HG02610 (cell line): Measurements from ENCODE around the gene ZNF670.
"Not testable (repeated sequence)": the region's sequence is repeated elsewhere in the genome, so short reads cannot be mapped to it uniquely, and the experiment has no call there.

Source experiments
- ATAC-seq: cut with Tn5 transposase; IDR thresholded peaks from one replicate; pipeline ENCODE4 v1.9.1; 2021; ENCODE audit warnings: mild to moderate bottlenecking, moderate library complexity; ENCODE audit not compliant: unreplicated experiment

ZNF670 gene

DNA sequence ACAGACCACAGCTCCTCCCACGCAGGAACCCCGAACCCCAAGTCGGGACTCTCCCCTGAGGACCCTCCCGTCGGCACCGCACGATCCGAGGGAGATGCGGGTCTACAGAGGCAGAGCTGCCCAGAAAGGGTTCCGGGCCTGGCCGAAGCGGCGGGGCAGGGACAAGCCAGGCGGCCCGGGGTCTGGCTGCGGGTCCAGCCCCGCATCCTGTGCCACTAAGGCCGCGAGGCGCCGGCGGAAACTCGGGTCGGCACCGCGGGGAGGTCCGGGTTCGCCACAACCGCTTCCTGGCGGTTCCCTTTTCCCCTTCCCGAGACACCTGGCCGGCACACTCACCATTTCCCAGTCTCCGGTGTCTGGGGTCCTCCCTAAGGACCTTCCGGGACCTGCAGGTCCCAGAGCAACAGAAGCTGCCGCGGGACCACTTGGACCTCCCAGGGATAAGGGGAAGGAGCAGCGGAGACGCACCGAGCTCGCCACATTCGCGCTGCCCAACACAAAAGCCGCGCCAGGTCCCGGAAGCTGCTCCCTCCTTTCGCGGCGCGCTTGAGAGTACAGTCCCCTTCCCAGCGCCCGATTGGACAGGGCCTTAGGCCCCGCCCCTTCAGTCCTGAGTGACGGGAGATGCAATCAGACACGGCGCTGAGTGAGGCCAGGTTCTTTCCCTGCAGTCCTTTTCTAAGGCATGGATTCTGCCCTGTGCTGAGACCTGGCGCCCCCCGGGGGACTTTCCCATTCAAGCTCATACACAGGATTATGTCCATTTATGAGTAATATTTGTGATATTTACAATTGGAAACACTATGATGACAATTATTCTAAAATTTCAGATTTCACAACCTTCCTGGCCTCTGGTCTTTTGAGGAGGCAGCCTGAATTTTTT, at the start of gene ZNF670:
TSS of gene ZNF670 (minus strand) at position 554 of the 883 bp plus-strand sequence. CDS start at position 339, 215 bp downstream.
- peak; percentile 100 for ATAC-seq

- not testable (repeated sequence) for ATAC-seq
Observed at GRCh38 chr1:247127519-247128282, 49.1 kb upstream of the ZNF670 start.

DNA sequence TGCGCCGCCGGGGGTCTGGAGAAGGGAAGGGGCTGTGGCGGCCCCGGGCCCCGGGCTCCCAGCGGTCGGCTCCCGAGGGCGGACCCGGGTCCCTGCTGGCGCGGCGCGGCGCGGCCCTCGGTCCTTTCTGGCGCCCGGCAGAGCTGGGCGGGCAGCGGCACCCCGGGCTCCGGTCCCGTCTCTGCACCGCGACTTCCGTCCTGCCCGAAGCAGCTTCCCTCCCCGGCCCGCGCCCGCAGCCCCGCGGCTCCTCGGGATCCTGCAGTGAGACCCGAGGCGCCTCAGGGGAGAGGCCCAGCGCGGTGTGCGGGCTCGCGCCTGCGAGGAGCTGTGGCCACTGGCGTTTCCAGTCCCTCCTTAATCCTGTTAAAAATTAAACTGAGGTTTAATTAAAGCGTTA, 48.0 kb upstream of the ZNF670 start:
- ATAC-seq, result peak; percentile 53

GRCh38 chr1:247126166-247126565, 47.6 kb upstream of the ZNF670 start:
- ATAC-seq, result peak; percentile 99

DNA sequence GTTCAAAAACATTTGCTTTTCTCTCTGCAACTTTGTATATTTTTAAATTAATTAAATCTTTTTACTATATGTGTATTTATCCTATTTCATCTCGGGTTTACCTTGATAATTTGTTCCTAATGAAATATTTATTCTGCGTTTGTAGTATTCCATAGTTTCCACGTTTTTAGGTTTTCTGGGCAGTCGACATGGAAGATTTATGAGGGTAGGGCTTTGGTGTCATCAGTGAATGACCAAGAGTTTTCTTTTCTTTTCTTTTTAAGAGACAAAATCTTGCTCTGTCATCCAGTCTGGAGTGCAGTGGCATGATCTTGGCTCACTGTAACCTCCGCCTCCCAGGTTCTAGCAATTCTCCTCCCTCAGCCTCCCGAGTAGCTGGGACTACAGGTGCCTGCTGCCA, 42.8 kb upstream of the ZNF670 start:
- ATAC-seq, result no peak

DNA sequence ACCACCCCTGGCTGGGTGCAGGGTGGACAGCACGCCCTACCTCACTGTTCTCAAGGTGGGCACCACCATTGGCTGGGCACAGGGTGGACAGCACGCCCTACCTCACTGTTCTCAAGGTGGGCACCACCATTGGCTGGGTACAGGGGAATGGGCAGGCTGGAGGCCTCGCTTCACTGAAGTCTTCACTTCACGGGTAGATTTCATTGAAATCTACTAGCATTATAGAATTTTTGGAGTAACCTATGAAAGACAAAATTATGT, 41.7 kb upstream of the ZNF670 start:
- not testable (repeated sequence) for ATAC-seq

GRCh38 chr1:247119600-247120407, 41.2 kb upstream of the ZNF670 start:
- no peak for ATAC-seq

DNA sequence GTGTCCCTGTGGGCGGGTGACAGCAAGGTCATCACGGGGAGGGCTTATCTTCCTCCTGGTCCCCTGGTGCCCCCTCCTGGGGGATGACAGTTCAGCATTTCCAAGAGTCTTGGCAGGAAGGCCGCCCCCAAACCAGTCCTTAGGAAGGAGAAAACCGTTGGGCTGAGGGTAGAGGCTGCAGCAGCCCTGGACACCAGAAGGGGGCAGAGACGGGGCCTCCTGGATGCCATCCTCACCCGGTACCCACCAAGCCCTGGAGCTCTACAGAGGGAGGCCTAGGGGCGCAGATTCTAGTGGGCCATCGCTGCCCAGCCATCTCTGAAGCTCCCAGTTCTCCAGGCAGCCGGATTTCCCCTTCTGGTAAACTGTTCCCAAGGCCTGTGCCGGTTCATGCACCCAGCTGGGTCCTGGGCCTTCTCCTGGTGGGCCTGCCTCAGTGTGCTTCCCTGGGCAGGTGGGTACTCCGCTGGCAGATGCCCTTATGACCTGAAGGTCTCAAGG, 40.4 kb upstream of the ZNF670 start:
- ATAC-seq, result no peak

DNA sequence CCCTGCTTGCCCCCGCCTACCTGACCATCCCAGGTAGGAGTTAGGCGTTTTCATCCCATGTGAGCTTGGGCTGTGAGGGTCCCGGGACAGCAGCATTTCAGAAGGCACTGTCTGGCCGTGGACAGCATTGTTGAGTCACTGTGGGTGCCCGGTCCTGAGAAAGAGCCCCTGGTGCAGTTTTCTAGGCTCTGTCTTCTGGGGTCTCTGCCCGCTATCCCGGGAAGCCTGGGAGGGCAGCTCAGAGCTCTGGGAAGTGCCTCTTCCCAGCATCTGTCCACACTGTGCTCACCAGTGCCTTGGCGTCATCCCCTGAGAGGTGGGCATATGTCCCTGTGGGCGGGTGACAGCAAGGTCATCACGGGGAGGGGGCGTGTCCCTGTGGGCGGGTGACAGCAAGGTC, 36.9 kb upstream of the ZNF670 start:
- ATAC-seq, result no peak

GRCh38 chr1:247115141-247115510, 36.5 kb upstream of the ZNF670 start:
- ATAC-seq, result no peak

- no peak for ATAC-seq
Observed at GRCh38 chr1:247114351-247115140, 35.9 kb upstream of the ZNF670 start.

- no peak for ATAC-seq
Observed at GRCh38 chr1:247113733-247114271, 35.2 kb upstream of the ZNF670 start.

GRCh38 chr1:247113094-247113497, 34.5 kb upstream of the ZNF670 start:
- ATAC-seq, result no peak

DNA sequence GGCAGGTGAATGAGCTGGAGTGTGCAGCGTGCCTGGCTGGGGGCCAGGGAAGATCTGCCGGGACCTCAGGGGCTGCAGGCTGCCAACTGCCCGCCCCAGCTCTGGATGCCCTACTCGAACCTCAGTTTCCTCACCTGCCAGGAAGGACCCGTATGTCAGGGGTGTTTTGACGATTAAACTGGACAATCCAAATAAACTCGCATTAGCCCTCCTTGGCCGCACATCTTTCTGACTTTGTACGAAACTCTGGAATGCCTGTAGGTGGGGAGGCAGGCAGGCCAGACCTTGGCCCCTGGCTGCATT, 33.8 kb upstream of the ZNF670 start:
- ATAC-seq, result no peak

GRCh38 chr1:247111700-247112478, 33.3 kb upstream of the ZNF670 start:
- no peak for ATAC-seq

GRCh38 chr1:247111259-247111699, 32.7 kb upstream of the ZNF670 start:
- ATAC-seq, result no peak

DNA sequence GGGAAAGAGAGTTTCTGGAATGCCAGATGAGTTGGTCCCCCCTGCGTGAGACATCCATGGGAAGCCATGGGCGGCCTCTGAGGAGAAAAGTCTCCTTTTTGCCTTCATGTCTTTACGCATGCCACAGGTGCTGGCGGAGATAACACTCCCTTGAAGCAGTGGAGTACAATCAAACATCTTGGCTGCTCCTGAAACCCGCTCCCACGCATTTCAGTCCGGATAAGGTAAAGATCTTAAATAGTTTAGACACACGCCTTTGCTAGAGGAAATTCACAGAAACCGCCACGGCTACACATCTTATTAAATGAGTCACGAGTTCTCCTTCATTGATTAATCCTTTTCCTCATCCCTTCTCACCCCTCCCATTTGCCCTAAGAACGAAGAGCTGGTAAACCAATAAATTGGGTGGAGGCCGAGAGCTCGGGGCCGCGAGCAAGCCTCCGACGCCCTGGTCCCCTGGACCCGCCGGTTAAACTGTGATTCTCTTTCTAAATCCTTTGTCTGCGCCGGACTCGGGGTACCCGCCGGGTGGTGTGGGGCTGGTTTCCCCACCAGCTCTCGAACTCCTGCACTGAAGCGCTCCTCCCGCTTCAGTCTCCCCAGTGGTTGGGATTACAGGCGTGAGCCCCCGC, 32.1 kb upstream of the ZNF670 start:
- no peak for ATAC-seq

DNA sequence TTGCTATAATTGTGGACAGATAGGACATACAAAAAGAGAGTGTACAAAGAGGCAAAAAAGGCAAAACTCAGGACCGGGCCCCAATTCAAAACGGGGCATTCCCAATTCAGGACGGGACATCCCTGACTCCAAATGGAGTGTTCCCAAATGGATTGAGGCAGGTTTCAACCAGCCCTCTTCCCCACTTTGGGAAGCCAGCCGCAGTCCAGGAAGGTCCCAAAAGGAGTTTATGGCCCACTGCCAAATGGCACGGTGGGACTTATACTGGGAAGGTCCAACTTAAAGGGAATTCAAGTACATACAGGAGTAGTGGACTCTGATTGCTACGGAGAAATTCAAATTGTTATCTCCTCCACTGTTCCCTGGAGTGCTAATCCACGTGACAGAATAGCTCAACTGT, 29.1 kb upstream of the ZNF670 start:
- no peak for ATAC-seq

GRCh38 chr1:247105966-247106365, 27.4 kb upstream of the ZNF670 start:
- ATAC-seq, result no peak
